ENCODE results near the gene MLN. TPM values are rescaled to one million over a fixed set of nuclear protein-coding genes. Genes with fewer than 3 reads are reported as not detected.

MLN gene
- total and polyA plus RNA-seq, 2 donors (not counting 1 experiment from before 2014, with no cell fraction given), result not detected

GRCh38 chr6:33768644-33769120, 35.1 kb downstream of the MLN start:
- H3K9ac ChIP-seq (ENCODE audit: low read length), result no peak overlapping the region
- H3K27me3 Mint-ChIP-seq, result peaks cover 31% of the 10 kb centered on the region
- peaks cover 25% of the 10 kb centered on the region for H4K20me1 ChIP-seq (ENCODE audit: control insufficient read depth, insufficient read depth, low read length, poor library complexity, severe bottlenecking)
- H3K4me1 ChIP-seq (ENCODE audit: control insufficient read depth in 2 of 2, insufficient read depth in 2 of 2, low read length in 2 of 2), result peaks cover 0 to 6% of the 10 kb centered on the region in 2 donors
- peaks cover 0 to 18% of the 10 kb centered on the region in 2 experiments for H3K36me3 ChIP-seq (replicated peaks in 1 of 2; ENCODE audit: control extremely low read depth in 1 of 2, control insufficient read depth in 1 of 2, extremely low read depth in 1 of 2, insufficient read depth in 2 of 2, low read length in 1 of 2)
- no peak overlapping the region for H3K4me2 ChIP-seq (replicated peaks; ENCODE audit: low read depth, low read length, poor library complexity, severe bottlenecking)
- no peaks in the 10 kb centered on the region for H3K9me3 Mint-ChIP-seq (ENCODE audit: insufficient read depth)
- peaks cover 0 to 7% (median 0%) of the 10 kb centered on the region in 4 experiments for H3K27me3 ChIP-seq (replicated peaks in 1 of 4; ENCODE audit: control extremely low read depth in 1 of 4, control insufficient read depth in 3 of 4, insufficient read depth in 4 of 4, low read length in 3 of 4)
- no peak overlapping the region for H2AFZ ChIP-seq (ENCODE audit: insufficient read depth, low read depth, low read length, poor library complexity, severe bottlenecking)
- WGBS (ENCODE audit: insufficient coverage), result 11% methylated on average over 6 of the region's 7 CpGs
- H3K9me3 ChIP-seq (ENCODE audit: control extremely low read depth in 1 of 3, control insufficient read depth in 2 of 3, insufficient read depth in 1 of 3, low read length in 2 of 3), result peaks cover 0 to 3% (median 0%) of the 10 kb centered on the region in 3 donors
- H3K27ac Mint-ChIP-seq, result no peak overlapping the region
- intact Hi-C loops (cut with micrococcal nuclease), result no loop called here
- peaks cover 10% of the 10 kb centered on the region for H3K4me1 Mint-ChIP-seq
- TF ChIP-seq CTCF (IDR thresholded peaks at IDR 0.05) (peak; percentile 68), EZH2 (IDR thresholded peaks at IDR 0.05; ENCODE audit: borderline replicate concordance, insufficient read depth, low read depth, low read length, poor library complexity, severe bottlenecking) (no peak)
- DNase-seq (peak; percentile 64), ATAC-seq (ENCODE audit: low read depth) (peak; percentile 74)
- no peak overlapping the region for H3K4me3 Mint-ChIP-seq
- H3K79me2 ChIP-seq (ENCODE audit: control insufficient read depth, insufficient read depth, low read length), result no peaks in the 10 kb centered on the region
- H3K27ac ChIP-seq (ENCODE audit: low read length in 2 of 2), result no peak overlapping the region
- POLR2A ChIA-PET, result no interaction called here
- H3K4me3 ChIP-seq (ENCODE audit: control extremely low read depth in 1 of 5, extremely low read depth in 1 of 5, insufficient read depth in 1 of 5, low read depth in 2 of 5, low read length in 4 of 5), result no peak overlapping the region
- CTCF ChIA-PET, result interaction anchor here (1.9 to 8.1 kb wide), 3 partner anchors 10 to 259 kb away, joined by 7 to 81 read pairs (median 48); partner anchors contain the start of gene LEMD2

Measured in B cell (primary cell).